Nephron (organoid): ENCODE data around the gene TLX3.

Experiments
- H3K27ac Mint-ChIP-seq, 3 experiments: 2 replicates each; pipeline ENCODE4 v1.8.0; 2020; ENCODE audit warnings: mixed read lengths in 3 of 3, mild to moderate bottlenecking in 2 of 3, moderate library complexity in 1 of 3
- H3K27me3 Mint-ChIP-seq: 2 replicates; pipeline ENCODE4 v1.8.0; 2021; ENCODE audit warnings: low read depth, mild to moderate bottlenecking, moderate library complexity, mixed read lengths
- H3K36me3 Mint-ChIP-seq: 2 replicates; pipeline ENCODE4 v1.8.0; 2020; ENCODE audit warnings: low read depth, mixed read lengths
- H3K4me1 Mint-ChIP-seq: 2 replicates; pipeline ENCODE4 v1.8.0; 2020; ENCODE audit warnings: mixed read lengths
- H3K4me3 Mint-ChIP-seq, 3 experiments: 2 replicates each; pipeline ENCODE4 v1.8.0; 2020; ENCODE audit warnings: mild to moderate bottlenecking in 3 of 3, mixed read lengths in 3 of 3, moderate library complexity in 2 of 3
- H3K9me3 Mint-ChIP-seq: 2 replicates; pipeline ENCODE4 v1.8.0; 2020; ENCODE audit warnings: mixed read lengths
- CTCF ChIP-seq, 3 experiments: fragments of 200-600 bp; sonication (generic); IDR thresholded peaks; one replicate each; pipeline ENCODE4 v1.5.0; 2021; ENCODE audit warnings: antibody characterized with exemption in 3 of 3; ENCODE audit not compliant: unreplicated experiment in 3 of 3

TLX3 gene

GRCh38 chr5:171268700-171269620, 40.1 kb upstream of the TLX3 start:
- peaks cover 2% of the 10 kb centered on the region for H3K27me3 Mint-ChIP-seq
- H3K4me3 Mint-ChIP-seq, result peak overlapping the region in 1 of 3 experiments; percentile 63
- peaks cover 3% of the 10 kb centered on the region for H3K36me3 Mint-ChIP-seq
- H3K9me3 Mint-ChIP-seq, result no peaks in the 10 kb centered on the region
- no peak for TF ChIP-seq CTCF (IDR thresholded peaks at IDR 0.05; ENCODE audit: unreplicated experiment in 3 of 3)
- peak overlapping the region in 1 of 3 experiments; percentile 85 for H3K27ac Mint-ChIP-seq
- H3K4me1 Mint-ChIP-seq, result no peaks in the 10 kb centered on the region

GRCh38 chr5:171269717-171270116, 39.3 kb upstream of the TLX3 start:
- Mint-ChIP-seq H3K27me3 (no peaks in the 10 kb centered on the region), H3K9me3 (no peaks in the 10 kb centered on the region), H3K4me3 (no peak overlapping the region), H3K4me1 (no peaks in the 10 kb centered on the region), H3K27ac (peak overlapping the region in 1 of 3 experiments; percentile 85), H3K36me3 (peaks cover 3% of the 10 kb centered on the region)
- no peak for TF ChIP-seq CTCF (IDR thresholded peaks at IDR 0.05; ENCODE audit: unreplicated experiment in 3 of 3)

- no peaks in the 10 kb centered on the region for H3K27me3 Mint-ChIP-seq
- peaks cover under 1% of the 10 kb centered on the region for H3K4me1 Mint-ChIP-seq
- H3K36me3 Mint-ChIP-seq, result peaks cover 3% of the 10 kb centered on the region
- no peak overlapping the region for H3K4me3 Mint-ChIP-seq
- H3K27ac Mint-ChIP-seq, result no peak overlapping the region
- H3K9me3 Mint-ChIP-seq, result no peaks in the 10 kb centered on the region
- TF ChIP-seq CTCF (IDR thresholded peaks at IDR 0.05; ENCODE audit: unreplicated experiment in 3 of 3), result no peak
Measured at GRCh38 chr5:171270136-171270535, 38.9 kb upstream of the TLX3 start.

GRCh38 chr5:171271798-171272197, 37.2 kb upstream of the TLX3 start:
- peaks cover 3% of the 10 kb centered on the region for H3K36me3 Mint-ChIP-seq

GRCh38 chr5:171272996-171273970, 35.8 kb upstream of the TLX3 start:
- Mint-ChIP-seq H3K27ac (no peak overlapping the region), H3K36me3 (peaks cover 3% of the 10 kb centered on the region), H3K4me1 (peaks cover 16% of the 10 kb centered on the region), H3K4me3 (no peak overlapping the region), H3K27me3 (no peaks in the 10 kb centered on the region), H3K9me3 (no peaks in the 10 kb centered on the region)
- peak in 2 of 3 experiments; percentile 24 to 46 for TF ChIP-seq CTCF (IDR thresholded peaks at IDR 0.05; ENCODE audit: unreplicated experiment in 3 of 3)

More at GRCh38 chr5:171271798-171272197, 37.2 kb upstream of the TLX3 start:
- no peak for TF ChIP-seq CTCF (IDR thresholded peaks at IDR 0.05; ENCODE audit: unreplicated experiment in 3 of 3)
- H3K4me1 Mint-ChIP-seq, result peaks cover 16% of the 10 kb centered on the region
- H3K9me3 Mint-ChIP-seq, result no peaks in the 10 kb centered on the region
- H3K27ac Mint-ChIP-seq, result no peak overlapping the region
- H3K27me3 Mint-ChIP-seq, result no peaks in the 10 kb centered on the region
- H3K4me3 Mint-ChIP-seq, result no peak overlapping the region
